GM21576 (cell line): ENCODE measurements around the gene PLA1A.
"Not testable (repeated sequence)": the region's sequence is repeated elsewhere in the genome, so short reads cannot be mapped to it uniquely, and the experiment has no call there.

Experiments
- ATAC-seq: cut with Tn5 transposase; IDR thresholded peaks from one replicate; pipeline ENCODE4 v1.9.1; 2021; ENCODE audit warnings: mild to moderate bottlenecking, moderate library complexity; ENCODE audit not compliant: unreplicated experiment

Gene PLA1A

GRCh38 chr3:119597548-119598288 lies at the start of gene PLA1A:
Gene PLA1A, plus strand, starts transcription at chr3:119597885. Its CDS starts 29 bp downstream, at chr3:119597914.
- no peak for ATAC-seq

- no peak for ATAC-seq
Measured at GRCh38 chr3:119548341-119548740, 49.3 kb upstream of the PLA1A start.

GRCh38 chr3:119550192-119550910 lies 47.3 kb upstream of the PLA1A start:
- ATAC-seq = peak; percentile 32

- no peak for ATAC-seq
Measured at GRCh38 chr3:119551598-119551997, 46.1 kb upstream of the PLA1A start.

GRCh38 chr3:119552928-119553327 lies 44.8 kb upstream of the PLA1A start:
- ATAC-seq = not testable (repeated sequence)

GRCh38 chr3:119553823-119554415 lies 43.8 kb upstream of the PLA1A start:
- ATAC-seq = no peak

- ATAC-seq = no peak
Measured at GRCh38 chr3:119555309-119555735, 42.4 kb upstream of the PLA1A start.

- ATAC-seq = no peak
Measured at GRCh38 chr3:119555929-119556328, 41.8 kb upstream of the PLA1A start.

- no peak for ATAC-seq
Measured at GRCh38 chr3:119557192-119557876, 40.4 kb upstream of the PLA1A start.

GRCh38 chr3:119557877-119558269 lies 39.8 kb upstream of the PLA1A start:
- no peak for ATAC-seq

GRCh38 chr3:119558626-119559317 lies 38.9 kb upstream of the PLA1A start:
- no peak for ATAC-seq

- ATAC-seq = peak; percentile 58
Measured at GRCh38 chr3:119559441-119559963, 38.2 kb upstream of the PLA1A start, which contains the start of gene CD80. Gene CD80, minus strand, starts transcription at chr3:119559614. Its CDS starts 1,886 bp downstream, at chr3:119557728.

GRCh38 chr3:119560160-119560559 lies 37.5 kb upstream of the PLA1A start:
- ATAC-seq = no peak

GRCh38 chr3:119562307-119562961 lies 35.3 kb upstream of the PLA1A start:
- ATAC-seq = peak; percentile 70

- ATAC-seq = not testable (repeated sequence)
Measured at GRCh38 chr3:119563334-119563733, 34.4 kb upstream of the PLA1A start.

GRCh38 chr3:119569156-119569555 lies 28.5 kb upstream of the PLA1A start:
- no peak for ATAC-seq

GRCh38 chr3:119570229-119570628 lies 27.5 kb upstream of the PLA1A start:
- peak; percentile 73 for ATAC-seq

GRCh38 chr3:119571230-119571629 lies 26.5 kb upstream of the PLA1A start:
- ATAC-seq = no peak

GRCh38 chr3:119571688-119572087 lies 26.0 kb upstream of the PLA1A start:
- ATAC-seq = no peak

- ATAC-seq = no peak
Measured at GRCh38 chr3:119575507-119575906, 22.2 kb upstream of the PLA1A start.
